ENCODE results near the gene P2RY1. TPM values are rescaled to one million over a fixed set of nuclear protein-coding genes. Genes with fewer than 3 reads are reported as not detected.

The P2RY1 gene
- total RNA-seq, 1 experiment from 2014 or later = 1.7 TPM

GRCh38 chr3:152826476-152826875 is 8.5 kb upstream of the P2RY1 start:
- BruUV-seq (replicated peaks) = no TSS peak

More at GRCh38 chr3:152826476-152826875, 8.5 kb upstream of the P2RY1 start:
- DNase-seq (ENCODE audit: low read depth, low spot score) = no peak
- CTCF ChIA-PET = no interaction called here
- TF ChIP-seq EZH2phosphoT487 (IDR thresholded peaks at IDR 0.05; ENCODE audit: borderline replicate concordance) (no peak), FOSL1 (IDR thresholded peaks at IDR 0.05; ENCODE audit: low read depth) (no peak), ZBTB33 (IDR thresholded peaks at IDR 0.05; ENCODE audit: extremely low read depth, insufficient replicate concordance, low read length) (no peak), CEBPB (IDR thresholded peaks at IDR 0.05; ENCODE audit: low read depth) (no peak), ELF1 (IDR thresholded peaks at IDR 0.05; ENCODE audit: borderline replicate concordance, low read depth) (no peak), POLR2A (IDR thresholded peaks at IDR 0.05; ENCODE audit: borderline replicate concordance, extremely low read depth, insufficient read depth, insufficient read length) (no peak), YY1 (IDR thresholded peaks at IDR 0.05; ENCODE audit: extremely low read depth, insufficient replicate concordance, low read depth, low read length) (no peak), TCF7L2 (IDR thresholded peaks at IDR 0.05; ENCODE audit: borderline replicate concordance, extremely low read depth, insufficient read depth, insufficient read length) (no peak), SP1 (IDR thresholded peaks at IDR 0.05; ENCODE audit: low read depth) (no peak), CBX3 (IDR thresholded peaks at IDR 0.05; ENCODE audit: low read depth) (no peak), SIN3A (IDR thresholded peaks at IDR 0.05; ENCODE audit: low read depth) (no peak), ZFX (IDR thresholded peaks at IDR 0.05) (no peak), MAX (IDR thresholded peaks at IDR 0.05) (no peak), POLR2AphosphoS5 (IDR thresholded peaks at IDR 0.05; ENCODE audit: low read depth, low read length) (no peak), REST (IDR thresholded peaks at IDR 0.05; ENCODE audit: low read depth) (no peak), ZNF274 (IDR thresholded peaks at IDR 0.05; ENCODE audit: low read depth, low read length) (no peak), RAD21 (IDR thresholded peaks at IDR 0.05; ENCODE audit: low read depth) (no peak), ATF3 (IDR thresholded peaks at IDR 0.05) (no peak), EZH2 (IDR thresholded peaks at IDR 0.05) (no peak), CTCF (IDR thresholded peaks at IDR 0.05 in 2 of 3, conservative IDR thresholded peaks at IDR 0.05 in 1 of 3; ENCODE audit: borderline replicate concordance in 1 of 3, insufficient read depth in 1 of 3, low read depth in 2 of 3, low read length in 2 of 3) (no peak)
- H3K9me2 ChIP-seq (ENCODE audit: insufficient read depth) = no peaks in the 10 kb centered on the region
- no peak overlapping the region for H3K27ac ChIP-seq (ENCODE audit: low read depth, low read length)
- RAD21 ChIA-PET (ENCODE audit: low non-redundant PET in 1 of 2, low total read pairs in 2 of 2, uncharacterized antibody in 2 of 2, unreplicated experiment in 2 of 2) = no interaction called here
- H3K27me3 ChIP-seq (ENCODE audit: insufficient read depth, low read length) = no peaks in the 10 kb centered on the region
- H4K20me1 ChIP-seq (ENCODE audit: insufficient read depth) = no peaks in the 10 kb centered on the region
- H3K9me3 ChIP-seq (ENCODE audit: control insufficient read depth in 1 of 2, insufficient read depth in 1 of 2, low read depth in 1 of 2, low read length in 2 of 2) = no peaks in the 10 kb centered on the region
- no peak overlapping the region for H3K4me2 ChIP-seq (ENCODE audit: low read length)
- intact Hi-C loops (cut with micrococcal nuclease) = no loop called here
- H3K36me3 ChIP-seq (ENCODE audit: control insufficient read depth in 1 of 2, insufficient read depth in 2 of 2, low read length in 2 of 2) = no peaks in the 10 kb centered on the region
- POLR2A ChIA-PET = no interaction called here
- no peak overlapping the region for H3K9ac ChIP-seq (ENCODE audit: low read length)
- H2AFZ ChIP-seq (ENCODE audit: low read depth, low read length, poor library complexity, severe bottlenecking) = no peak overlapping the region
- no peak overlapping the region for H3K4me3 ChIP-seq (replicated peaks in 1 of 2; ENCODE audit: low read depth in 1 of 2, low read length in 2 of 2)
- no peaks in the 10 kb centered on the region for H3K79me2 ChIP-seq (ENCODE audit: insufficient read depth, low read length)
- no peaks in the 10 kb centered on the region for H3K4me1 ChIP-seq (ENCODE audit: control insufficient read depth in 1 of 2, insufficient read depth in 2 of 2, low read length in 2 of 2)
- ATAC-seq = no peak
